H1 (cell line): Measurements from ENCODE around the gene BCO2.

Experiments used
- POLR2A ChIP-seq, 2 experiments: IDR thresholded peaks; 1 replicate in 1 of 2; 2 replicates in 1 of 2; pipeline ENCODE4 v1.6.1; 2011; ENCODE audit warnings: low read depth in 2 of 2, low read length in 2 of 2, mild to moderate bottlenecking in 2 of 2; ENCODE audit errors: control extremely low read depth in 1 of 2
- TAF1 ChIP-seq: IDR thresholded peaks from 2 replicates; pipeline ENCODE4 v1.6.1; 2011; ENCODE audit warnings: mild to moderate bottlenecking, low read depth, low read length

GRCh38 chr11:112229159-112229558 is 53.8 kb downstream of the BCO2 start:
- TF ChIP-seq POLR2A (IDR thresholded peaks at IDR 0.05; ENCODE audit: control extremely low read depth in 1 of 2, low read depth in 2 of 2, low read length in 2 of 2) (no peak), TAF1 (no peak)
